Mammary epithelial cell (primary cell): Measurements from ENCODE around the gene ZNF622.

Experiments used
- EZH2 ChIP-seq: IDR thresholded peaks from 2 replicates; pipeline ENCODE4 v1.6.1; 2012; ENCODE audit warnings: low read length, inconsistent platforms, borderline replicate concordance
- TF ChIP-seq, protein P1 (sequence below), 2 donors: IDR thresholded peaks in 1 of 2; conservative IDR thresholded peaks in 1 of 2; 2 replicates each; pipeline ENCODE4 v1.5.1; 2011 to 2012; ENCODE audit warnings: inconsistent platforms in 2 of 2, low read length in 2 of 2, mild to moderate bottlenecking in 2 of 2, control low read depth in 1 of 2, low read depth in 1 of 2; ENCODE audit not compliant: insufficient read depth in 1 of 2; ENCODE audit errors: extremely low read depth in 1 of 2

DNA sequence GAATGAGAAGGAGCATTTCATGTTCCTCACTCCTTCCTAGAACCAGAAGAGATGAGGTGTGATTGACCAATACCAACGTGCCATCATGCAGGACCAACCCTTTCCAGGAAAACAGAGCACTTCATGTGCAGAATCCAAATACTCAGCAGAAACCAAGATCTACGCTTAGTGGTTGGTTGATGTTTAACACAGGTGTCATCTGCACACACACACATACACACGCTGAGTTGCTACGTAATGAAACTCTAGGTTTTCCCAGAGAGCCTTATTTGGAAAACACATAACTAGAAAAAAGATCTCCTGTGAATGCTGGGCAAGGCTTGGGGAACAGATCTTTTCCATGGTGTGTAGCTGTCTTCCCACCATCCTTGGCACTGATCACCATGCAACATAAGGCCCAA, 21.1 kb upstream of the ZNF622 start:
- TF ChIP-seq, protein P1, sequence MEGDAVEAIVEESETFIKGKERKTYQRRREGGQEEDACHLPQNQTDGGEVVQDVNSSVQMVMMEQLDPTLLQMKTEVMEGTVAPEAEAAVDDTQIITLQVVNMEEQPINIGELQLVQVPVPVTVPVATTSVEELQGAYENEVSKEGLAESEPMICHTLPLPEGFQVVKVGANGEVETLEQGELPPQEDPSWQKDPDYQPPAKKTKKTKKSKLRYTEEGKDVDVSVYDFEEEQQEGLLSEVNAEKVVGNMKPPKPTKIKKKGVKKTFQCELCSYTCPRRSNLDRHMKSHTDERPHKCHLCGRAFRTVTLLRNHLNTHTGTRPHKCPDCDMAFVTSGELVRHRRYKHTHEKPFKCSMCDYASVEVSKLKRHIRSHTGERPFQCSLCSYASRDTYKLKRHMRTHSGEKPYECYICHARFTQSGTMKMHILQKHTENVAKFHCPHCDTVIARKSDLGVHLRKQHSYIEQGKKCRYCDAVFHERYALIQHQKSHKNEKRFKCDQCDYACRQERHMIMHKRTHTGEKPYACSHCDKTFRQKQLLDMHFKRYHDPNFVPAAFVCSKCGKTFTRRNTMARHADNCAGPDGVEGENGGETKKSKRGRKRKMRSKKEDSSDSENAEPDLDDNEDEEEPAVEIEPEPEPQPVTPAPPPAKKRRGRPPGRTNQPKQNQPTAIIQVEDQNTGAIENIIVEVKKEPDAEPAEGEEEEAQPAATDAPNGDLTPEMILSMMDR (conservative IDR thresholded peaks at IDR 0.05 in 1 of 2, IDR thresholded peaks at IDR 0.05 in 1 of 2; ENCODE audit: extremely low read depth in 1 of 2, insufficient read depth in 1 of 2, low read depth in 1 of 2, low read length in 2 of 2) = no peak
- TF ChIP-seq EZH2 = no peak
